IMR-90 (cell line): ENCODE data around the gene KIF20B. TPM values are rescaled to one million over a fixed set of nuclear protein-coding genes. Genes with fewer than 3 reads are reported as not detected.

Experiments
- ATAC-seq: fragments of 200-7000 bp; cut with Tn5 transposase; 2 replicates; pipeline ENCODE4 v1.9.1; 2020; ENCODE audit warnings: low read depth, mild to moderate bottlenecking, moderate library complexity
- BruUV-seq: library from RNA; stranded (reverse); fragments of 400-500 nt; replicated peaks from 2 replicates; lab custom pipeline; 2021; lab: Mats Ljungman, UMichigan
- CTCF ChIA-PET: fragments of 300-600 bp; formaldehyde crosslinking; extraction: SDS; loops from one replicate; lab custom pipeline; 2021; ENCODE audit warnings: antibody characterized with exemption; lab: Yijun Ruan, JAX
- POLR2A ChIA-PET: fragments of 300-600 bp; sonication (Branson Sonifier 250); formaldehyde crosslinking; loops from one replicate; lab custom pipeline; 2022; ENCODE audit warnings: antibody characterized with exemption; ENCODE audit not compliant: unreplicated experiment; lab: Charles Lee
- DNase-seq: peaks from one replicate; pipeline ENCODE4 v3.0.0; 2013
- H2AFZ ChIP-seq: replicated peaks from 2 replicates; pipeline ENCODE3; 2013; ENCODE audit warnings: low read length, mild to moderate bottlenecking; ENCODE audit not compliant: poor library complexity
- H2AK5ac ChIP-seq: 2 replicates; pipeline ENCODE4 v1.6.1; 2013; ENCODE audit warnings: low read depth, low read length, inconsistent platforms
- H2AK9ac ChIP-seq: replicated peaks from 2 replicates; pipeline ENCODE3; 2013; ENCODE audit warnings: mild to moderate bottlenecking, low read depth, low read length, moderate library complexity; ENCODE audit not compliant: poor library complexity
- H2BK120ac ChIP-seq: 2 replicates; pipeline ENCODE4 v1.6.1; 2013; ENCODE audit warnings: low read depth, low read length, inconsistent platforms
- H2BK15ac ChIP-seq: 3 replicates; pipeline ENCODE4 v1.6.1; 2013; ENCODE audit warnings: low read depth, low read length, inconsistent platforms
- H2BK20ac ChIP-seq: 2 replicates; pipeline ENCODE4 v1.6.1; 2013; ENCODE audit warnings: low read depth, mild to moderate bottlenecking, inconsistent platforms, low read length, moderate library complexity
- H2BK5ac ChIP-seq: 2 replicates; pipeline ENCODE4 v1.6.1; 2013; ENCODE audit warnings: mild to moderate bottlenecking, low read depth, low read length, inconsistent platforms; ENCODE audit not compliant: poor library complexity, severe bottlenecking
- H3K14ac ChIP-seq: replicated peaks from 2 replicates; pipeline ENCODE4 v1.6.1; 2013; ENCODE audit warnings: low read depth, low read length, inconsistent platforms
- H3K18ac ChIP-seq: 2 replicates; pipeline ENCODE4 v1.6.1; 2013; ENCODE audit warnings: low read depth, low read length, control low read depth
- H3K23ac ChIP-seq: 2 replicates; pipeline ENCODE4 v1.6.1; 2013; ENCODE audit warnings: low read depth, low read length, inconsistent platforms
- H3K27ac ChIP-seq: 2 replicates; pipeline ENCODE4 v1.5.1; 2013; ENCODE audit warnings: mild to moderate bottlenecking, control low read depth, low read length; ENCODE audit not compliant: insufficient read depth
- H3K27me3 ChIP-seq: 2 replicates; pipeline ENCODE4 v1.6.1; 2013; ENCODE audit warnings: low read length; ENCODE audit not compliant: control insufficient read depth, insufficient read depth
- H3K36me3 ChIP-seq: 2 replicates; pipeline ENCODE4 v1.6.1; 2013; ENCODE audit warnings: low read length, mixed read lengths; ENCODE audit not compliant: control insufficient read depth, insufficient read depth
- H3K4ac ChIP-seq: 2 replicates; pipeline ENCODE4 v1.6.1; 2013; ENCODE audit warnings: low read depth, low read length, inconsistent platforms
- H3K4me1 ChIP-seq: 2 replicates; pipeline ENCODE4 v1.6.1; 2013; ENCODE audit warnings: low read length, mixed read lengths; ENCODE audit not compliant: control insufficient read depth, insufficient read depth
- H3K4me2 ChIP-seq: 2 replicates; pipeline ENCODE4 v1.6.1; 2013; ENCODE audit warnings: low read depth, mild to moderate bottlenecking, control low read depth, low read length, moderate library complexity
- H3K4me3 ChIP-seq: 2 replicates; pipeline ENCODE4 v1.5.1; 2013; ENCODE audit warnings: low read depth, mild to moderate bottlenecking, control low read depth, low read length, moderate library complexity; ENCODE audit not compliant: insufficient read depth
- H3K56ac ChIP-seq: 2 replicates; pipeline ENCODE4 v1.6.1; 2013; ENCODE audit warnings: low read length, inconsistent platforms; ENCODE audit not compliant: insufficient read depth; ENCODE audit errors: extremely low read depth
- H3K79me1 ChIP-seq, 2 experiments: 2 replicates each; pipeline ENCODE4 v1.6.1; 2013; ENCODE audit warnings: low read length in 2 of 2, inconsistent platforms in 1 of 2, low read depth in 1 of 2
- H3K9ac ChIP-seq: 2 replicates; pipeline ENCODE4 v1.6.1; 2013; ENCODE audit warnings: low read depth, low read length, control low read depth
- H3K9me1 ChIP-seq: 2 replicates; pipeline ENCODE4 v1.6.1; 2013; ENCODE audit warnings: low read length, inconsistent platforms; ENCODE audit not compliant: insufficient read depth
- H3K9me3 ChIP-seq: 2 replicates; pipeline ENCODE4 v1.6.1; 2013; ENCODE audit warnings: low read length; ENCODE audit not compliant: control insufficient read depth, insufficient read depth
- H4K20me1 ChIP-seq: 2 replicates; pipeline ENCODE4 v1.6.1; 2013; ENCODE audit warnings: low read length, inconsistent platforms; ENCODE audit not compliant: insufficient read depth
- H4K5ac ChIP-seq: 2 replicates; pipeline ENCODE4 v1.6.1; 2013; ENCODE audit warnings: mild to moderate bottlenecking, low read depth, low read length, control low read depth
- H4K8ac ChIP-seq, 2 experiments: 2 replicates each; pipeline ENCODE4 v1.6.1; 2013; ENCODE audit warnings: low read depth in 2 of 2, low read length in 2 of 2, control low read depth in 1 of 2, inconsistent platforms in 1 of 2
- H4K91ac ChIP-seq: 2 replicates; pipeline ENCODE4 v1.6.1; 2013; ENCODE audit warnings: low read depth, low read length, inconsistent platforms; ENCODE audit not compliant: insufficient read depth
- BHLHE40 ChIP-seq: fragments of 150-350 bp; IDR thresholded peaks from 2 replicates; pipeline ENCODE4 v1.6.1; 2016; ENCODE audit warnings: mild to moderate bottlenecking, low read depth, low read length
- CEBPB ChIP-seq: IDR thresholded peaks from 2 replicates; pipeline ENCODE4 v1.6.1; 2012; ENCODE audit warnings: low read depth, low read length, improper control_type of control experiment
- CHD1 ChIP-seq: IDR thresholded peaks from 2 replicates; pipeline ENCODE4 v1.6.1; 2012; ENCODE audit warnings: low read depth, low read length, improper control_type of control experiment
- CTCF ChIP-seq: conservative IDR thresholded peaks from 2 replicates; pipeline ENCODE4 v1.5.1; 2012; ENCODE audit warnings: mild to moderate bottlenecking, low read depth, low read length, improper control_type of control experiment
- ELK1 ChIP-seq: fragments of 150-350 bp; IDR thresholded peaks from 2 replicates; pipeline ENCODE4 v1.6.1; 2016; ENCODE audit warnings: low read depth, mild to moderate bottlenecking, low read length, moderate library complexity, borderline replicate concordance
- FOS ChIP-seq: fragments of 150-350 bp; IDR thresholded peaks from 2 replicates; pipeline ENCODE4 v1.6.1; 2016; ENCODE audit warnings: low read depth, low read length
- MAFK ChIP-seq: IDR thresholded peaks from 2 replicates; pipeline ENCODE4 v1.6.1; 2012; ENCODE audit warnings: low read depth, low read length, improper control_type of control experiment
- MAZ ChIP-seq: IDR thresholded peaks from 2 replicates; pipeline ENCODE4 v1.6.1; 2012; ENCODE audit warnings: low read depth, mild to moderate bottlenecking, low read length, improper control_type of control experiment, moderate library complexity, borderline replicate concordance
- MXI1 ChIP-seq: IDR thresholded peaks from 2 replicates; pipeline ENCODE4 v1.6.1; 2012; ENCODE audit warnings: low read depth, mild to moderate bottlenecking, low read length, moderate library complexity, borderline replicate concordance
- NFE2L2 ChIP-seq: fragments of 150-350 bp; IDR thresholded peaks from 2 replicates; pipeline ENCODE4 v1.6.1; 2016; ENCODE audit warnings: low read depth, mild to moderate bottlenecking, low read length
- POLR2A ChIP-seq: IDR thresholded peaks from 2 replicates; pipeline ENCODE4 v1.6.1; 2012; ENCODE audit warnings: mild to moderate bottlenecking, low read depth, low read length
- RAD21 ChIP-seq: IDR thresholded peaks from 2 replicates; pipeline ENCODE4 v1.6.1; 2012; ENCODE audit warnings: low read length, improper control_type of control experiment
- RCOR1 ChIP-seq: IDR thresholded peaks from 2 replicates; pipeline ENCODE4 v1.6.1; 2012; ENCODE audit warnings: mild to moderate bottlenecking, low read length, improper control_type of control experiment; ENCODE audit not compliant: insufficient replicate concordance
- RFX5 ChIP-seq: IDR thresholded peaks from 2 replicates; pipeline ENCODE4 v1.8.0; 2012; ENCODE audit warnings: low read depth, mild to moderate bottlenecking, low read length, moderate library complexity
- SMC3 ChIP-seq: fragments of 150-350 bp; IDR thresholded peaks from 2 replicates; pipeline ENCODE4 v1.6.1; 2016; ENCODE audit warnings: low read depth, mild to moderate bottlenecking, antibody characterized with exemption, low read length, moderate library complexity
- USF2 ChIP-seq: fragments of 150-350 bp; IDR thresholded peaks from 2 replicates; pipeline ENCODE4 v1.6.1; 2017; ENCODE audit warnings: mild to moderate bottlenecking, antibody characterized with exemption, low read length, low read depth
- dilution Hi-C: fragments of 300-500 bp; cut with HindIII; formaldehyde crosslinking; loops from one replicate; pipeline ENCODE4 v1.14.3; 2018; ENCODE audit warnings: low sequenced_read_pairs; ENCODE audit not compliant: unreplicated experiment
- in situ Hi-C: fragments of 300-500 bp; cut with MboI; formaldehyde crosslinking; loops from 3 replicates; pipeline ENCODE4 v1.14.3; 2019; ENCODE audit warnings: low sequenced_read_pairs, inconsistent platforms, mixed read lengths
- intact Hi-C: fragments of 100-400 bp; cut with micrococcal nuclease; formaldehyde crosslinking; loops from 2 replicates; pipeline ENCODE4 v1.10.0; 2022
- polyA plus RNA-seq, 3 experiments: library from polyadenylated mRNA; depleted of rRNA; stranded (reverse); fragments of >200 nt; gene quantifications; 2 replicates each; pipeline ENCODE4 v1.2.3, GENCODE V29; 2012; ENCODE audit warnings: low replicate concordance in 1 of 3
- total RNA-seq: library from RNA; depleted of rRNA; stranded (reverse); fragments of >200 nt; gene quantifications from 2 replicates; pipeline ENCODE4 v1.2.3, GENCODE V29; 2012

The KIF20B gene
- total and polyA plus RNA-seq, 2 of the 4 experiments (the other 2 are of a cell fraction) = 3.1 to 23.5 TPM

- Histone ChIP-seq H3K9me3 (no peaks in the 10 kb centered on the region), H3K9ac (no peak overlapping the region), H3K23ac (no peak overlapping the region), H3K9me1 (no peaks in the 10 kb centered on the region), H3K4ac (no peak overlapping the region), H2BK20ac (no peak overlapping the region), H2BK5ac (no peak overlapping the region), H3K14ac (no peak overlapping the region), H2AK5ac (no peak overlapping the region), H2BK120ac (no peak overlapping the region), H3K79me1 (no peaks in the 10 kb centered on the region), H3K36me3 (no peaks in the 10 kb centered on the region), H3K4me2 (no peak overlapping the region), H3K4me1 (no peaks in the 10 kb centered on the region), H3K56ac (no peak overlapping the region), H4K5ac (no peak overlapping the region), H4K8ac (no peak overlapping the region), H4K20me1 (no peaks in the 10 kb centered on the region), H4K91ac (no peak overlapping the region), H3K18ac (no peak overlapping the region), H2BK15ac (no peak overlapping the region), H2AK9ac (no peak overlapping the region), H2AFZ (no peak overlapping the region), H3K27me3 (no peaks in the 10 kb centered on the region), H3K27ac (no peak overlapping the region), H3K4me3 (no peak overlapping the region)
- ChIA-PET POLR2A (no interaction called here), CTCF (interaction anchor here (0.6 kb wide), 1 partner anchor 101 kb away, joined by 3 read pairs; no protein-coding TSS in a partner anchor)
- in situ Hi-C loops = no loop called here
- no peak for DNase-seq
- TF ChIP-seq NFE2L2 (no peak), BHLHE40 (no peak), CHD1 (no peak), POLR2A (no peak), CEBPB (no peak), ELK1 (no peak), RFX5 (no peak), RAD21 (no peak), CTCF (no peak), RCOR1 (no peak), MAFK (no peak), USF2 (no peak), MAZ (no peak), SMC3 (no peak), MXI1 (no peak), FOS (no peak)
- intact Hi-C loops = no loop called here
- BruUV-seq = no TSS peak
- ATAC-seq = no peak
- dilution Hi-C loops = no loop called here
Observed at GRCh38 chr10:89677341-89677740, 24.0 kb upstream of the KIF20B start.
